HL-60/S4 treated with phorbol 12-myristate 13-acetate at 8.2 ng/mL for 4 days and 3 days (cell line): Measurements from ENCODE around the gene PIP4K2B.
"Not testable (repeated sequence)": the region's sequence is repeated elsewhere in the genome, so short reads cannot be mapped to it uniquely, and the experiment has no call there.

Experiments
- in situ Hi-C: fragments of 300-500 bp; cut with MboI; formaldehyde crosslinking; loops from 2 replicates; pipeline ENCODE4 v1.15.0; 2022; ENCODE audit warnings: low sequenced_read_pairs

PIP4K2B gene

DNA sequence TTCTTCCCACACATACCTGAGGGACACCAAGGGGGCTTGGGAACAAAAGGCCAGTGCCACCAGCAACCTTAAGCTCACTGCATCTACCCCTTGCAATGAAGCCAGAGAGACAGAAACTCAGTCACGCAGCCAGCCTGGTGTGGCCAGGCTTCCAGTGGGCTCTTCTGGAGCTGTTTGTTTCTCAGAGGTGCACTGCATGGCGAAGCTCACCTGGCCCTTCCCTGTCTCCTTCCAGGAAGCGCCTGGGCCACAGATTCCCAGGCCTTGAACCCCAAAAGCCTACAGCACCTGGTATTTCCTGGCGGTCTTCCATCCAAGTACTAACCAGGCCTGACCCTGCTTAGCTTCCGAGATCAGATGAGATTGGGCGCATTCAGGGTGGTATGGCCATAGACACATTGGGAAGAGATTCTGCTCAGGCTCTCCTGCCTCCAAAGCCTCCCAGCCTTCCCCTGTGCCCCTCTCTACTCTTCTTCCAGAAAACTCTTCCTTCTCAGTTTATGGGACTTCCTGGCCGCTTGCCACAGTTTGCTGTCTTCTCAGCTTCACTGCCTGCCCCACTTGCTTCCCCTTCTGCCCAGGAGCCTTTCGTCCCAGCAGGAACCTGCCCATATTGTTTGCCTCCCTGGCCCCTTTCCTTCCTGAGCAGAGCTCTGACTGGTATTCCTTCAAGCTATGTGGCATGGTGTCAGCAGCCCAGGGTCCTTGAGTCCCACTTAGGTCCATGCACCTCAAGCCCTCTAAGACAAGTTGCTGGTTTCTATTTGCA, 67.6 kb downstream of the PIP4K2B start:
- in situ Hi-C loops = loop anchor here (5.0 kb wide), 1 partner anchor 54 kb away; no protein-coding TSS in a partner anchor

DNA sequence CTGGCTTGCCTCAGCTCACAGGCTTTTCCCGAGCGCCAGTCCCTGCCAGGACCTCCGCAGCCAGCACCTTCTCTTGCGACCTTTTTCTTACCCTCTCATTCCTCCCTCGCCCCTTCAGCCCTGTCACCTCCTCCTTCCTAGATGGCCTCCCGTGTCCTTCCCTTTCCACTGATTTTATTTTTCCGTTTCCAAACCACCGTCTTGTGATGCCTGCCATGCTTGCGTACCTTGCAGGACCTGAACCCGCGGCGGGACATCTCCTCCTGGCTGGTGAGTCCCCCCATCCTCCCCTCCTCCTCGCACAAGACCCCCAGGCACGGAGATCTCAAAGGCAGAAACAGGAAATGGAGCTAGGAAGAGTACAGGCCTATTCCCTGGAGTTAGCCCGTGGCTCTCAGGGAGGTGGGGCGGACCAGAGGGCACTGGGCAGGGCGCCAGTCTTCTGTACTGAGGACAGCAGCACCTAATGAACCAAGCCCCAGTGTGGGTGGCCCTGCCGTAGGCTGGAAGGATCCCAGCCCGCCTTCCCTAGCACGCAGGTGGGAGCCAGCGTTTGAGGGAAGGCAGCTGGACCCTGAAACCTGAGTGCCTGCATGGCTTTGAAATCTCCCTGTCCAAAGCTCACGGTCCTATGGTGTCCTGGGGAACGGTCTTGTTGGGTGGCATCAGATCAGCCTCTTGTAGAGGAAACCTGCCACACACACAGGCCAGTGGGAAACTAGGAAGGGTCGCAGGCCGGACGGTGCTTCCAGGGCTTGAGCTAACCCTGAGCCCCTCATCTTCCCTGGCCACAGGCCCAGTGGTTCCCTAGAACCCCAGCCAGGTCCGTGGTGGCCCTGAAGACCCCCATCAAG, 68.6 kb downstream of the PIP4K2B start:
- in situ Hi-C loops = loop anchor here (5.0 kb wide), 1 partner anchor 53 kb away; no protein-coding TSS in a partner anchor

DNA sequence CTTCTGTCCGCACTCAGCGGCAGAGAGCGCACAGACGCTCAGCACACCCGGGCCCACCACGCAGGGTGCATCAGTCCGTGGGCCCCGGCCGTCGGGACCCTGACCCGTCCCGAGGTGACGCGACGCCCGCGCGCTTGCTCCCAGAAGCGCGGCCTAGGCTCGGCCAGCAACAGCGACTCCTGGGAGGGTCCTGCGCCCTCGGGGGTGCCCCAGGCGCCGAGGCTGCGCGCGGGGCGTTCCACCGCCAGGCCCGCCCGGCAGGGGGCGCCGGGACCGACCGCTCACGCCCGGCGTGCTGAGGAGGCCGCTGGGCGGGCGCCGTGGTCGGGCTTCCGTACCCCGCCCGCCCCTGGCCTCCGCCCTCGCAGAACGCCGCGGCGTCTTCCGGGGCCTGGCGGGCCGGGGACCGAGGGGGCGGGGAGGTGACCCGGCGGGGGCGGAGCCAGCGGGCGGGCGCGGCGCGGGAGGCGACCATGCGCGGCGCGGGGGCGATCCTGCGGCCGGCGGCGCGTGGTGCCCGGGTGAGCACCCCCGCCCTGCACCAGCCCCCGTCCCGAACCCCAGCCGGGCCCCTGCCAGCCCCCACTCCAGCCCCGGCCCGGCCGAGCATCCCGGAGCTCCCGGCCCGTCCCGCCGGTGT, 69.3 kb downstream of the PIP4K2B start, which contains the start of gene CISD3:
TSS of gene CISD3 (plus strand) at position 456 of the 640 bp plus-strand sequence. CDS start at position 474, 18 bp downstream.
- in situ Hi-C loops = loop anchor here (5.0 kb wide), 1 partner anchor 53 kb away; no protein-coding TSS in a partner anchor

DNA sequence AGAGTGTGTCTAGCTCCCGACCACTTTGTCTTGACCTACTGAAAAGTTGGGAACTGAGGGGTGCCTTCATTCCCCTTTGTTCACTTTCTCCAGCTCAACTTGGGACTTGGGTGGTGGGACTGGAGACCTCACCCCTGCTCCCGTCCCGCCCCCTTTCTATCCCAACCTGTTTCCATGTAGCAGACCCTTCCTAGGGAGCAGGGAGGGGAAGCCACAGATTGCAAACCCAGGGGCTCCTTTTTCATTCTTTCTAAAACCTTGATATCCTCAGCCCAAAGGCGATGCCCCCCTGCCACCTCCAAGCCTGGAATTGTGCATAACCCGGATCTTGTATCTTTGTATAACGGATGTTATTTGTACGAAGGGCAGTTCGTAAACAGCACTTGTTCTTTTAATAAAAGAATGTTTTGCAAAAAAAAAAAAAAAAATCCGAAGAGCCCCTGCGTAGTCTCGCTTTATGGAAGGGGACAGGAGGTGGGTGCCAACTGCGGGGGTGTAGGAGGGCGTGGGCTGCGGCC, 69.9 kb downstream of the PIP4K2B start:
- in situ Hi-C loops = no loop called here

GRCh38 chr17:38728290-38728831, 71.0 kb downstream of the PIP4K2B start:
- in situ Hi-C loops = no loop called here

DNA sequence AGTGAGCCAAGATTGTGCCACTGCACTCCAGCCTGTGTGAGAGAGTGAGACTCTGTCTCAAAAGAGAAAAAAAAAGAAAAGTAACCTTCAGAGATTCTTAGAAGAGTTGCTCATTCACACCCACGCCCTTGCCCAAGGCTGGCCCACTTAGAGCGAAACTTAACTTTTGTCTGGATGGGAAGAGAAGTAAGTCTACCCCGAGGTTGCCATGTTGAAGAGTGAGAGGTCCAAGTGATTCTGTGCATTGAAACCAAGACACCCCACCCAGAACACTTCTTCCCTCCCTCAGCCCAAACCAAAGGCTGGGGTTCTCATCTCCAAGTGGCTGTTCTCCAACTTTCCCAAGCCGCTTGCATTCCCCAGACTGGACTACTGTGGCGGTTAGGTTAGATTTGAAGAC, 71.6 kb downstream of the PIP4K2B start:
- in situ Hi-C loops = no loop called here

GRCh38 chr17:38726145-38726544, 73.2 kb downstream of the PIP4K2B start:
- in situ Hi-C loops = not testable (repeated sequence)

GRCh38 chr17:38725066-38725465, 74.3 kb downstream of the PIP4K2B start:
- in situ Hi-C loops = no loop called here

DNA sequence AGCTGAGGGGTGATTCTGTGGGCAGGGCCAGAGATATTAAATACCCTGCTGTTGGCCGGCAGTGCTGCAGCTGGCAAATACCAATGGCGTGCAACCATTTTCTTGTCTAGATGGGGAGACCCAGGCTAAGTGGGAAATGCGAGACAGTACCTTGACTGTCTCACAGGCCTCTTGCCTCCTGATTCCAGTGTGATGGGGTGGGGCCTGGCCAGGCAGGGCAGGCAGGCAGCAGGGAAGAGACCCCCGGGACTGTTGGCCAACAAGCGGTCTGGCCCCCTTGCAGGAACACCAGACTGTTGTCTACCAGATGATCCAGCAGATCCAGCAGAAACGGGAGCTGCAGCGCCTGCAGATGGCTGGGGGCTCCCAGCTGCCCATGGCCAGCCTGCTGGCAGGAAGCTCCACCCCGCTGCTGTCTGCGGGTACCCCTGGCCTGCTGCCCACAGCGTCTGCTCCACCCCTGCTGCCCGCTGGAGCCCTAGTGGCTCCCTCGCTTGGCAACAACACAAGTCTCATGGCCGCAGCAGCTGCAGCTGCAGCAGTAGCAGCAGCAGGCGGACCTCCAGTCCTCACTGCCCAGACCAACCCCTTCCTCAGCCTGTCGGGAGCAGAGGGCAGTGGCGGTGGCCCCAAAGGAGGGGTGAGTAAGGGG, 74.9 kb downstream of the PIP4K2B start:
- in situ Hi-C loops = no loop called here

DNA sequence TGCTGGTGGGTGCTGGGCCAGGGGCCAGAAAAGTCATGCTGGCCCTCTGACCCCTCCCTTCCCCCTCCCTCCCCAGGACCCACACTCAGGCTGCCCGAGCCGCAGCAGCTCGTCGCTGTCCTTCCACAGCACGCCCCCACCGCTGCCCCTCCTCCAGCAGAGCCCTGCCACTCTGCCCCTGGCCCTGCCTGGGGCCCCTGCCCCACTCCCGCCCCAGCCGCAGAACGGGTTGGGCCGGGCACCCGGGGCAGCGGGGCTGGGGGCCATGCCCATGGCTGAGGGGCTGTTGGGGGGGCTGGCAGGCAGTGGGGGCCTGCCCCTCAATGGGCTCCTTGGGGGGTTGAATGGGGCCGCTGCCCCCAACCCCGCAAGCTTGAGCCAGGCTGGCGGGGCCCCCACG, 77.6 kb downstream of the PIP4K2B start:
- in situ Hi-C loops = no loop called here

- in situ Hi-C loops = no loop called here
These were observed 78.4 kb downstream of the PIP4K2B start for GRCh38 chr17:38720941-38721340.

DNA sequence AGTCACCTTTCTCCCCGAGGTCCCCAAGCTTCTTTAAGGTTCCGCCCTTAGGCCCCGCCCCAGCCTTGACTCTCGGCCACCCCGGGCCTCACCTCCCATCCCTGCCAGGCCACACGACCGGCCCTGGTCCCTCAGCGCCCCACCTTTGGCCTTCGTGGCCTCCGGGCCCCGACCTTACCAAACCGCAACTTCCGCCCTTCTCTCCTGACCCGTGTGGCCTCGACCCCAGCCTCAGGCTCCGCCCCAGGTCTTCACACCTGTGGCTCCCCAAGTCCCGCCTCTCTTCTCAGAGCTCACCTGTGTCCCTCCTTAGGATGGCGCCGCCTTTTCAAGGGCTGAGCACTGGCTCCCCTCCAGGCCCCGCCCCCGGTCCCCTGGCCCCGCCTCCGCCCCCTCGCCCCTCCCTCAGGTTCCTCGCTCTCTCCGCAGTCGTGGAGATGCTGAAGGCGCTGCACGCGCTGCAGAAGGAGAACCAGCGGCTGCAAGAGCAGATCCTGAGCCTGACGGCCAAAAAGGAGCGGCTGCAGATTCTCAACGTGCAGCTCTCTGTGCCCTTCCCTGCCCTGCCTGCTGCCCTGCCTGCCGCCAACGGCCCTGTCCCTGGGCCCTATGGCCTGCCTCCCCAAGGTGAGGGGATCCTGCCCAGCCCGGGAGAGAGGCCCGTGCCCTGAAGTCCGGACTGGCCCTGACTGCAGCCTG, 79.3 kb downstream of the PIP4K2B start:
- in situ Hi-C loops = no loop called here

DNA sequence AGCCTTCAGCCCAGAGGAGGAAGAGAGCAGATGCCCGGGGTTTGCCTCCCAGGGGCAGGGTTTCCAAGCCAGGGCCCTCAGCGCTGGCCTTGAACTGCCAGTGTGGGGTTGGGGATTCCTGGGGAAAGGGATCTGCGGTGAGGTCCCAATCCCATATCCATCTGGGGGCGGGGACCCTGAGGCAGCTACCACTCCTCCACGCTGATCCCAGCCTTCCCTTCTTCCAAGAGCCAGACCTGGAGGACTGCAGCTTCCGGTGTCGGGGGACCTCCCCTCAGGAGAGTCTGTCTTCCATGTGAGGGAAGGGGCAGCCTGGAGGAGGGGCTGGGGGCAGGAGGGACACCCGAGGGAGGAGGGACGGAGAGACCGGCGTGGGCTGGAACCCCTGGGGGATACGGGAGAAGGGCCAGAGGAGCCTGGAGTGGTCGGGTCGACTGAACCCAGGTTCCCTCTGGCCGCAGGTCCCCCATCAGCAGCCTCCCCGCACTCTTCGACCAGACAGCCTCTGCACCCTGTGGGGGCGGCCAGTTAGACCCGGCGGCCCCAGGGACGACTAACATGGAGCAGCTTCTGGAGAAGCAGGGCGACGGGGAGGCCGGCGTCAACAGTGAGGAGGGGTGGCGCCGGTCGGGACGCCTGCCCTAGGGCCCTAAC, 79.9 kb downstream of the PIP4K2B start:
- in situ Hi-C loops = no loop called here

DNA sequence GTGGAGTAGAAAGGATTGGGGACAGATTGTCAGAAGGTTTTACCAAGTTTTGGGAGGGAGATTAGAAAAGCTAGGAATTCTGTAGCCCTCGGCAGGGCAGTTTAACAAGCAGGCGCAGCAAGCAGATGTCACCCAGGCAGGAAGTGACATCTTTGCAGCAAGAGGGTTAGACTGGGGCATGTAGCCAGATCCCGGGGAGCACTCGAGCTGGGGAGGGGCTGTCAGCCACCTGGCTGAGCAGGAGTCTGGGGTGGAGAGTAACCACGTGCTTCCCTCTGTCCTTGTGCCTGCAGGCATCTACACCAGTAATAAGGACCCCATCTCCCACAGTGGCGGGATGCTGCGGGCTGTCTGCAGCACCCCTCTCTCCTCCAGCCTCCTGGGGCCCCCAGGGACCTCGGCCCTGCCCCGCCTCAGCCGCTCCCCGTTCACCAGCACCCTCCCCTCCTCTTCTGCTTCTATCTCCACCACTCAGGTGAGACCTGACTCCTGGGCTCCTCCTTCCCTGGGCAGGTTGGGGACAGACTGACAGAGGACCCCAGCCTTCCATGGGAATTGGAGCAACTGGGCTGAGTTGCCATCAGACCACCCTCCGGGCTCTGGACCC, 82.1 kb downstream of the PIP4K2B start:
- in situ Hi-C loops = no loop called here

GRCh38 chr17:38716368-38717005, 82.9 kb downstream of the PIP4K2B start:
- in situ Hi-C loops = no loop called here
